Activated T-helper 2 cell treated with anti-CD3 and anti-CD28 coated beads, Interferon-gamma antibody, Interleukin-2, Interleukin-4, amounts not matched to agents 10 μg/mL and 5 μg/mL and 100 μg/mL, durations not matched to agents 14 hours and 24 hours and 36 hours (primary cell): ENCODE data around the gene TSPAN18. TPM values are rescaled to one million over a fixed set of nuclear protein-coding genes. Genes with fewer than 3 reads are reported as not detected.

Source experiments
- DNase-seq: peaks from one replicate; pipeline ENCODE4 v3.0.0; 2021; ENCODE audit warnings: low spot score
- H3K27ac Mint-ChIP-seq: one replicate; pipeline ENCODE4 v1.8.0; 2021; ENCODE audit warnings: mixed read lengths
- H3K27me3 Mint-ChIP-seq: one replicate; pipeline ENCODE4 v1.8.0; 2021; ENCODE audit warnings: low read depth, mixed read lengths
- H3K36me3 Mint-ChIP-seq: one replicate; pipeline ENCODE4 v1.8.0; 2021; ENCODE audit warnings: low read depth, mixed read lengths
- H3K4me1 Mint-ChIP-seq: one replicate; pipeline ENCODE4 v1.8.0; 2021; ENCODE audit warnings: low read depth, mixed read lengths
- H3K4me3 Mint-ChIP-seq: one replicate; pipeline ENCODE4 v1.8.0; 2021; ENCODE audit warnings: low read depth, mild to moderate bottlenecking, moderate library complexity, mixed read lengths
- H3K9me3 Mint-ChIP-seq: one replicate; pipeline ENCODE4 v1.8.0; 2021; ENCODE audit warnings: mixed read lengths
- intact Hi-C: fragments of 100-400 bp; cut with micrococcal nuclease; formaldehyde crosslinking; loops from one replicate; pipeline ENCODE4 v1.15.1; 2023
- total RNA-seq: library from RNA; stranded (reverse); gene quantifications from 2 replicates; pipeline ENCODE4 v1.2.3, GENCODE V29; 2022

Gene TSPAN18
- total RNA-seq, 1 donor from 2014 or later: 0.87 TPM

GRCh38 chr11:44733877-44734276 lies 7.1 kb downstream of the TSPAN18 start:
- no peak for DNase-seq
- H3K27me3 Mint-ChIP-seq: peaks cover 26% of the 10 kb centered on the region
- H3K27ac Mint-ChIP-seq: no peak overlapping the region
- H3K4me3 Mint-ChIP-seq: no peak overlapping the region
- no peaks in the 10 kb centered on the region for H3K9me3 Mint-ChIP-seq
- no peaks in the 10 kb centered on the region for H3K36me3 Mint-ChIP-seq
- intact Hi-C loops: no loop called here
- peaks cover 10% of the 10 kb centered on the region for H3K4me1 Mint-ChIP-seq

DNA sequence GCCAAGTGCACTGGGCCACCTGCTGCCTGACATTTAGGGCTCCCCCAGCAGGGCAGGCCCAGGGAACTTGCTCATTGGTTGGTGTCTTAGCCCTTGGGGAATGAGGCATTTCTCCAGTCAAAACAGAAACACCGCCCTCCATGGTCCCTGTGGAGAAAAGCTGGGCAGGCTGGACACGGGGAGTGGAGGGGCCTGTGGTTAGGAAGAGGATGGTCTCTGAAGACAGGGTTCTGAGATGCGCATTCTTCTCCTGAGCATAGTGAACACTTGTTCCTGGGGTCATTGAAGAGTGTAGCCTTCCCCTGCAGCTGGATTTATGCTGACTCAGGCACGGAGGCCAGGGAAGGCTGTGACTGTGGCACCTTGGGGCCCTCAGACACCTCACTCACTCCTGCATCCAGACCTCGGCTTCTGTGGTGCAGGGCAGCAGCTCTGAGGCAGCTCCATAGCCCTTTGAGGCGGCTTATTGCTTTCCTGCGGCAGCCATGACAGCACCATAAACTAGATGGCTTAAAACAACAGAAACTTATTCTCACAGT lies 8.2 kb downstream of the TSPAN18 start:
- no peak overlapping the region for H3K4me3 Mint-ChIP-seq
- peaks cover 3% of the 10 kb centered on the region for H3K4me1 Mint-ChIP-seq
- no peak overlapping the region for H3K27ac Mint-ChIP-seq
- peaks cover 17% of the 10 kb centered on the region for H3K27me3 Mint-ChIP-seq
- no peak for DNase-seq
- H3K36me3 Mint-ChIP-seq: no peaks in the 10 kb centered on the region
- intact Hi-C loops: no loop called here
- no peaks in the 10 kb centered on the region for H3K9me3 Mint-ChIP-seq

- intact Hi-C loops: no loop called here
- Mint-ChIP-seq H3K4me1 (peaks cover 2% of the 10 kb centered on the region), H3K27me3 (peaks cover 11% of the 10 kb centered on the region), H3K9me3 (no peaks in the 10 kb centered on the region), H3K36me3 (no peaks in the 10 kb centered on the region), H3K27ac (no peak overlapping the region), H3K4me3 (no peak overlapping the region)
- no peak for DNase-seq
Observed at GRCh38 chr11:44736791-44737190, 10.0 kb downstream of the TSPAN18 start.

DNA sequence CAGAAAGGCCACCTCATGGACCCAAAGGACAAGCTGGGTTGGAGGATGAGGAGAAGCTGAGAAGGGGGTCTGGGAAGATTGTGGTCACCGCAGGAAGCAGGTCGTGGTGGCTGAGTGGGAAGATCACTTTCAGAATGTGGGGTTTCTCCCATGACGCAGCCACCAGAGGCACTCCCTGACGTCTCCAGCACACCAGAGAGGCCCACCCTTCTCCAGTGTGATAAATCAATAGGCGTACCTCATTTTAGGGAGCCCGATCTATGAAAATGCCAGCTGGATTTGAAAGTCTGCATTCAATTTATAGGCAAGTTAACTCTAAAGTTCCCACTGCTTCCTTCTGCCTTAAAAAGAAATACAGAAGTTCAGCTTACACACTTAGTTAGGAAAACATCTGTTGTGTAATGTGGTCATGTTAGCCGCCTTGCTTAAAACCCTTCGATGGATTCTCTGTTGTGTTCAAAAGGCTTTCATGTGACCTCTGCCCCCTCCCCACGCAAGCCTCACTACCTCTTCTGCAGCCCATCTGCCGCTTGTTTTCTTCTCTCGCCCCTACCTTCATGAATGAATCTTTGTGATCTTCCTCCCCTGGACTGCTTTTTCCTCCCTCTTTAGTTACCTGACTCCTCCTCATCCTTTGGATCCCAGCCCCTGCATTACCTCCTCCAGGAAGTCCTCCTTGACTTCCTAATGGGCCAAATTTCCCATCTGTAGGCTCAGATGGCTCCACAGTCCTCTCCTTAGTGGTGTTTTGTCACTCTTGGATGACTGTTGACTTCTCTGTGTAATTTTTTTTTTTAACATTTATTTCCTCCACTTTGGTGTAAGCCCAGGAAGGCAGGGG lies 10.7 kb downstream of the TSPAN18 start:
- H3K4me1 Mint-ChIP-seq: peaks cover 2% of the 10 kb centered on the region
- no peak overlapping the region for H3K4me3 Mint-ChIP-seq
- intact Hi-C loops: no loop called here
- H3K36me3 Mint-ChIP-seq: no peaks in the 10 kb centered on the region
- DNase-seq: no peak
- H3K9me3 Mint-ChIP-seq: no peaks in the 10 kb centered on the region
- peaks cover 11% of the 10 kb centered on the region for H3K27me3 Mint-ChIP-seq
- no peak overlapping the region for H3K27ac Mint-ChIP-seq

GRCh38 chr11:44738791-44739190 lies 12.0 kb downstream of the TSPAN18 start:
- no peaks in the 10 kb centered on the region for H3K9me3 Mint-ChIP-seq
- no peaks in the 10 kb centered on the region for H3K36me3 Mint-ChIP-seq
- H3K4me1 Mint-ChIP-seq: peaks cover 2% of the 10 kb centered on the region
- intact Hi-C loops: no loop called here
- peaks cover 11% of the 10 kb centered on the region for H3K27me3 Mint-ChIP-seq
- DNase-seq: no peak
- H3K27ac Mint-ChIP-seq: no peak overlapping the region
- H3K4me3 Mint-ChIP-seq: no peak overlapping the region

DNA sequence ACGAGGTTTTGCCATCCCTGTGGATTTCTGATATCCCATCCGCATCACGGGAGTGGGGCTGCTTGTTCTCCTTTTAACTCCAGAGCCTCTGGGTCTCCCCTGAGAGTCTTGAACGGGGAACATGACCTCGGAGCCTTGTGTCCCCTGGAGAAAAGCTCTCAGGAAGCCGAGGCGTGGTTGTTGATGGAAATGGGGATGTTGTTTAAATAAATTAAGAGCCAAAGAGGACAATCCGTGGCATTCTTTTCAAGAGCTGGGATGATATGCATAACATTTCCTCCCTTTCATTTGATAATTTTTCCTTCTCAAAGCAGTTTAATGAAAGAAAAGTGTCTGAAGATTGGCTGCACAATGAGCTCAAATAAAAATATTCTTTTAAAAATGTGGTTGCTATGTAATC lies 14.2 kb downstream of the TSPAN18 start:
- Mint-ChIP-seq H3K36me3 (no peaks in the 10 kb centered on the region), H3K27me3 (peaks cover 11% of the 10 kb centered on the region), H3K9me3 (no peaks in the 10 kb centered on the region), H3K27ac (no peak overlapping the region), H3K4me3 (no peak overlapping the region), H3K4me1 (peaks cover 2% of the 10 kb centered on the region)
- DNase-seq: no peak
- intact Hi-C loops: no loop called here

DNA sequence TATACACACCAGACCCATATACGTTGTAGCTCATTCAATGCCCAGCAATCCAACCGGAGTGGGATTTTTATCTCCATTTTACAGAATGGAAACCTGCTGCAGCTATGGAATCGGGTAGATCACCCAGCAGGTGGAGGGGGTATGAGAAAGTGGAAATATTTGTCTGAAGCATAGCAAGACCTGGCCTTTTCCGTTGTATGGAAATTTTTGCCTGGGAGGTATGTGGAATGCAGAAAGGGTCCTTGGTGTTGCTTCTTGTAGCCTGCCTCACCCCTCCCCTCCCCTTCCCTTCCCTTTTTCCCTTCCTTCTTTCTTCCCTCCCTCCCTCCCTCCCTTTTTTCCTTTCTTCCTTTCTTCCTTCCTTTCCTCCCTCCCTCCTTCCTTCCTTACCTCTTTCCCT lies 15.2 kb downstream of the TSPAN18 start:
- intact Hi-C loops: no loop called here
- no peaks in the 10 kb centered on the region for H3K9me3 Mint-ChIP-seq
- peaks cover 2% of the 10 kb centered on the region for H3K4me1 Mint-ChIP-seq
- peaks cover 6% of the 10 kb centered on the region for H3K27me3 Mint-ChIP-seq
- H3K27ac Mint-ChIP-seq: no peak overlapping the region
- no peak overlapping the region for H3K4me3 Mint-ChIP-seq
- no peaks in the 10 kb centered on the region for H3K36me3 Mint-ChIP-seq
- no peak for DNase-seq

DNA sequence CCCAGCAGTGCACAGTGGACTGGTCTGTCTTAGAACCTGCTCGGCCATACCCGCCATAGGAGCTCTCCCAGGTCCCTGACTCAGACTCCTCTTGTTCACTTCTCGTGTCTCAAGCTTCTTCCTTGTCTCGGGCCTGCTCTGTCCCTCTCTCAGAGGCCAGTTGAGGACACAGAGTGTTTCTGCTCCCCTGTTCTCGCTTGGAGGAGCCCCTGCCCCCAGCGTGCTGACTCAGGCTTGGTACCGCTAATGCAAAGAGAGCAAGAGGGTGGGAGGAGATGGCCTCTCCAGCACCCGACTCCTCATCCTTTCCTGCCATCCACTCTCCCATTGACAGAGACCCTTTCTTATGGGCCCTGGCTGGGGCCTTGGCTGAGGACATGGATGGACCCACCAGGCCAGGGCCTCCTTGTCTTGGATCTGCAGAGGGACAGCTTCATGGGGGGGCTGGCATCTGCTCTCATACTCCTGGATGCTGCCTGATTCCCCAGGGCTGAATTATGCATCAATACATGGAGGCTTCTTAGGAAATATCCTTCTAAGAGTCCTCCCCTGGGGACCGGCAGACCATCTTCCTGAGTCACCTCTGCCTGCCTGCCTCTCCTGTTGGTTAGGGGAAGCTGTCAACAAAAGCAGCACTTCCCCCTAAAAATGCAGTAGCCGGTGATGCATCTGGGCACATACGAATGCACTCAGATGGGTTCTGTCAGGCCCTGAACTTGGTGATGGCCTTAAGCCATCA lies 15.9 kb downstream of the TSPAN18 start:
- Mint-ChIP-seq H3K9me3 (no peaks in the 10 kb centered on the region), H3K27ac (no peak overlapping the region), H3K36me3 (no peaks in the 10 kb centered on the region), H3K4me3 (no peak overlapping the region), H3K4me1 (peaks cover under 1% of the 10 kb centered on the region), H3K27me3 (peaks cover 4% of the 10 kb centered on the region)
- intact Hi-C loops: no loop called here
- no peak for DNase-seq

GRCh38 chr11:44743326-44743725 lies 16.6 kb downstream of the TSPAN18 start:
- Mint-ChIP-seq H3K9me3 (no peaks in the 10 kb centered on the region), H3K4me1 (no peaks in the 10 kb centered on the region), H3K27ac (no peak overlapping the region), H3K4me3 (no peak overlapping the region), H3K36me3 (no peaks in the 10 kb centered on the region), H3K27me3 (no peaks in the 10 kb centered on the region)
- intact Hi-C loops: no loop called here
- no peak for DNase-seq

- no peak overlapping the region for H3K4me3 Mint-ChIP-seq
- H3K4me1 Mint-ChIP-seq: no peaks in the 10 kb centered on the region
- no peaks in the 10 kb centered on the region for H3K9me3 Mint-ChIP-seq
- no peak overlapping the region for H3K27ac Mint-ChIP-seq
- no peak for DNase-seq
- H3K27me3 Mint-ChIP-seq: no peaks in the 10 kb centered on the region
- no peaks in the 10 kb centered on the region for H3K36me3 Mint-ChIP-seq
- intact Hi-C loops: no loop called here
Observed at GRCh38 chr11:44743959-44744557, 17.3 kb downstream of the TSPAN18 start.

DNA sequence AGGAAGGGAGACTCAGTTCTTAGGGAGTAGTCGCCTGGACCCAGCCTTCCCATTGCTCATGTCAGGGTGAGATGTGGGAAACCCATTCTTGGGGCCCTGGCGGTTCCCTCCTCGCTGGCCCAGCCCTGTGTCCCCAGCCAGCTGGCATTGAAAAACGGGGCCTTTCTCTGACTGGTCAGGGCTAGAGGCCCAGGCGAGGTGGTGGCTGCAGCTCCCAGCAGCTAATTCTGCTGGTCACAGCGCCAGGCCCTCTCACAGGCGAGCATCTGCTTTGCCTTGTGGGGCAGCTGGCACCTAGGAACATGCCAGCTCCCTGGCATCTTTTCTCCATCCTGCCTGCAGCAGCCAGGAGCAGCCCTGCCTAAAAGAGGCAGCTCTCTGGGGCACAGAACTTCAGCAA lies 20.1 kb downstream of the TSPAN18 start:
- DNase-seq: no peak
- intact Hi-C loops: no loop called here
- Mint-ChIP-seq H3K27me3 (no peaks in the 10 kb centered on the region), H3K4me3 (no peak overlapping the region), H3K9me3 (no peaks in the 10 kb centered on the region), H3K36me3 (no peaks in the 10 kb centered on the region), H3K4me1 (no peaks in the 10 kb centered on the region), H3K27ac (no peak overlapping the region)

GRCh38 chr11:44747316-44747715 lies 20.6 kb downstream of the TSPAN18 start:
- Mint-ChIP-seq H3K4me1 (no peaks in the 10 kb centered on the region), H3K4me3 (no peak overlapping the region), H3K9me3 (no peaks in the 10 kb centered on the region), H3K36me3 (no peaks in the 10 kb centered on the region), H3K27me3 (no peaks in the 10 kb centered on the region), H3K27ac (no peak overlapping the region)
- no peak for DNase-seq
- intact Hi-C loops: no loop called here

DNA sequence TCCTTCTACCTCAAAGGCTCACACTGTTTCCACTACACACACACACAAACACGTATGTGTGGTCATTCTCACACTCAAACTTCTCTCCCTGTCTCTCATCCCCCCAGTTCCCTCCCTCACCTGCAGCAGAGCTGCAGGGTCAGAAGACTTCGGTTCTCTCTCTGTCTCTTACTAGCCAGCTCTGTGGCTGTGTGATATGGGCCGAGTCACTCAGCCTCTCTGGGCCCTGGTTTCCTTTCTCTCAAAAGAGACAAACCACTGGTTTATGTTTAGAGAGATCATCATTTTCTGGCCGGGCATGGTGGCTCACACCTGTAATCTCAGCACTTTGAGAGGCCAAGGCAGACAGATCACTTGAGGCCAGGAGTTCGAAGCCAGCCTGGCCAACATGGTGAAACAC lies 21.1 kb downstream of the TSPAN18 start:
- no peaks in the 10 kb centered on the region for H3K36me3 Mint-ChIP-seq
- no peak overlapping the region for H3K4me3 Mint-ChIP-seq
- H3K27me3 Mint-ChIP-seq: no peaks in the 10 kb centered on the region
- no peak for DNase-seq
- no peaks in the 10 kb centered on the region for H3K9me3 Mint-ChIP-seq
- no peaks in the 10 kb centered on the region for H3K4me1 Mint-ChIP-seq
- H3K27ac Mint-ChIP-seq: no peak overlapping the region
- intact Hi-C loops: no loop called here
